HepG2 (cell line): ENCODE results near the gene OGFOD3. TPM values are rescaled to one million over a fixed set of nuclear protein-coding genes. Genes with fewer than 3 reads are reported as not detected.

Source experiments
- BCLAF1 ChIP-seq: fragments of 450-650 bp; IDR thresholded peaks from 2 replicates; pipeline ENCODE4 v1.6.1; 2017; ENCODE audit warnings: mild to moderate bottlenecking
- CBX5 ChIP-seq: sonication (generic); formaldehyde crosslinking; IDR thresholded peaks from 2 replicates; pipeline ENCODE4 v1.4.0; 2020; ENCODE audit warnings: missing genetic modification reagents, borderline replicate concordance
- CC2D1A ChIP-seq: sonication (generic); formaldehyde crosslinking; IDR thresholded peaks from 2 replicates; pipeline ENCODE4 v1.8.1; 2023; ENCODE audit warnings: mild to moderate bottlenecking, missing genetic modification reagents
- CERS6 ChIP-seq: sonication (generic); formaldehyde crosslinking; IDR thresholded peaks from 2 replicates; pipeline ENCODE4 v1.5.0; 2020; ENCODE audit warnings: missing genetic modification reagents
- GLI4 ChIP-seq: sonication (generic); formaldehyde crosslinking; IDR thresholded peaks from 2 replicates; pipeline ENCODE4 v1.5.1; 2020; ENCODE audit warnings: missing genetic modification reagents, mild to moderate bottlenecking, moderate library complexity, borderline replicate concordance
- HDAC1 ChIP-seq: sonication (generic); formaldehyde crosslinking; IDR thresholded peaks from 2 replicates; pipeline ENCODE4 v1.5.1; 2020; ENCODE audit warnings: mild to moderate bottlenecking, missing genetic modification reagents
- MXD4 ChIP-seq: IDR thresholded peaks from 2 replicates; pipeline ENCODE4 v1.6.1; 2016; ENCODE audit warnings: mild to moderate bottlenecking, missing biosample characterization, missing genetic modification reagents
- SKI ChIP-seq: fragments of 450-650 bp; IDR thresholded peaks from one replicate; pipeline ENCODE4 v1.6.1; 2018; ENCODE audit warnings: mild to moderate bottlenecking; ENCODE audit not compliant: partially characterized antibody
- SRSF9 ChIP-seq: fragments of 200-400 bp; formaldehyde crosslinking; IDR thresholded peaks from 2 replicates; pipeline ENCODE4 v1.6.1; 2018; ENCODE audit warnings: borderline replicate concordance, mild to moderate bottlenecking, low read depth, low read length; ENCODE audit not compliant: insufficient read depth, poor library complexity, severe bottlenecking
- TAF1 ChIP-seq: sonication (generic); formaldehyde crosslinking; IDR thresholded peaks from 2 replicates; pipeline ENCODE4 v1.4.0; 2020; ENCODE audit warnings: missing genetic modification reagents
- TGIF2 ChIP-seq: IDR thresholded peaks from 2 replicates; pipeline ENCODE4 v1.6.1; 2016; ENCODE audit warnings: control low read depth, missing compliant biosample characterization
- TOE1 ChIP-seq: sonication (generic); formaldehyde crosslinking; IDR thresholded peaks from 2 replicates; pipeline ENCODE4 v1.4.0; 2020; ENCODE audit warnings: mild to moderate bottlenecking, missing genetic modification reagents
- ZFP36L2 ChIP-seq: sonication (generic); formaldehyde crosslinking; IDR thresholded peaks from 2 replicates; pipeline ENCODE4 v1.4.0; 2020; ENCODE audit warnings: missing genetic modification reagents
- ZNF503 ChIP-seq: sonication (generic); formaldehyde crosslinking; IDR thresholded peaks from 2 replicates; pipeline ENCODE4 v1.4.0; 2020; ENCODE audit warnings: missing genetic modification reagents
- ZNF598 ChIP-seq: sonication (generic); formaldehyde crosslinking; IDR thresholded peaks from 2 replicates; pipeline ENCODE4 v1.5.1; 2020; ENCODE audit warnings: mild to moderate bottlenecking, missing genetic modification reagents, borderline replicate concordance
- ZNF609 ChIP-seq: sonication (generic); formaldehyde crosslinking; IDR thresholded peaks from 2 replicates; pipeline ENCODE4 v1.4.0; 2020; ENCODE audit warnings: mild to moderate bottlenecking, missing genetic modification reagents, borderline replicate concordance
- ZNF660 ChIP-seq: sonication (generic); formaldehyde crosslinking; IDR thresholded peaks from 2 replicates; pipeline ENCODE4 v1.5.1; 2020; ENCODE audit warnings: mild to moderate bottlenecking, low read depth, missing genetic modification reagents, borderline replicate concordance
- ZNF672 ChIP-seq: sonication (generic); formaldehyde crosslinking; IDR thresholded peaks from 2 replicates; pipeline ENCODE4 v1.8.1; 2022; ENCODE audit warnings: missing genetic modification reagents
- polyA plus RNA-seq, 8 experiments: library from polyadenylated mRNA; depleted of rRNA in 3 of 8; stranded (reverse) in 7 of 8; unstranded in 1 of 8; fragments of >200 nt; fragmentation: Illumina TruSeq in 4 of 8; extraction: Trizol in 4 of 8; gene quantifications; 2 replicates each; pipeline versions ENCODE4 v1.2.1 to v1.2.3, GENCODE V29; 2011 to 2016; ENCODE audit warnings: low read depth in 4 of 8, missing spikeins in 1 of 8, mixed read lengths in 1 of 8; ENCODE audit not compliant: insufficient read depth in 1 of 8
- total RNA-seq, 5 experiments: library from RNA; depleted of rRNA; stranded (reverse); fragments of >200 nt; fragmentation: Illumina TruSeq; extraction: Trizol; gene quantifications; 2 replicates each; pipeline ENCODE4 v1.2.3, GENCODE V29; 2016; ENCODE audit warnings: low read depth in 1 of 5

Gene OGFOD3
- total and polyA plus RNA-seq, 2 of the 13 experiments (the other 11 are each of a cell fraction or from before 2014, with no cell fraction given) = 40.0 to 42.1 TPM

GRCh38 chr17:82370471-82371332, 47.7 kb downstream of the OGFOD3 start (continued):
- TF ChIP-seq BCLAF1 (no peak), SRSF9 (no peak), ZNF598 (CRISPR knock-in tag) (peak; percentile 28; the same call in 1 of the 2 replicates), SKI (no peak), ZNF503 (CRISPR knock-in tag) (peak; percentile 64), GLI4 (CRISPR knock-in tag) (no peak), CC2D1A (CRISPR knock-in tag) (no peak), ZNF672 (CRISPR knock-in tag) (no peak), HDAC1 (CRISPR knock-in tag) (peak; percentile 76), TAF1 (no peak; the same call in 1 of the 2 replicates), ZFP36L2 (CRISPR knock-in tag) (no peak), CERS6 (CRISPR knock-in tag) (peak; percentile 71; the same call in 1 of the 2 replicates), TGIF2 (CRISPR knock-in tag) (0 out of 2 replicates have a peak, but pooled peaks have one; percentile 27), CBX5 (CRISPR knock-in tag) (peak; percentile 53; the same call in 1 of the 2 replicates), TOE1 (CRISPR knock-in tag) (peak; percentile 88; the same call in 1 of the 2 replicates), MXD4 (CRISPR knock-in tag) (peak; percentile 76), ZNF660 (CRISPR knock-in tag) (peak; percentile 74; the same call in 1 of the 2 replicates), ZNF609 (peak; percentile 75; the same call in 1 of the 2 replicates)
